Fibroblast of lung (primary cell): Measurements from ENCODE around the gene KCNMA1. TPM values are rescaled to one million over a fixed set of nuclear protein-coding genes. Genes with fewer than 3 reads are reported as not detected.

Experiments used
- DNase-seq, 2 donors: peaks; one replicate each; pipeline versions ENCODE4 v3.0.0 to v3.0.0-alpha.2; 2010; ENCODE audit warnings: low read depth in 2 of 2
- H2AFZ ChIP-seq: 2 replicates; pipeline ENCODE4 v1.5.1; 2012; ENCODE audit warnings: low read length, control low read depth, inconsistent platforms
- H3K27ac ChIP-seq: 2 replicates; pipeline ENCODE4 v1.5.1; 2011; ENCODE audit warnings: low read length, control low read depth; ENCODE audit not compliant: insufficient read depth
- H3K27me3 ChIP-seq: 2 replicates; pipeline ENCODE4 v1.5.1; 2011; ENCODE audit warnings: mild to moderate bottlenecking, low read length; ENCODE audit not compliant: control insufficient read depth, insufficient read depth
- H3K36me3 ChIP-seq: 2 replicates; pipeline ENCODE4 v1.5.1; 2011; ENCODE audit warnings: low read length; ENCODE audit not compliant: control insufficient read depth, insufficient read depth
- H3K4me1 ChIP-seq: 2 replicates; pipeline ENCODE4 v1.5.1; 2011; ENCODE audit warnings: low read length; ENCODE audit not compliant: control insufficient read depth, insufficient read depth; ENCODE audit errors: extremely low read depth
- H3K4me2 ChIP-seq: 2 replicates; pipeline ENCODE4 v1.5.1; 2011; ENCODE audit warnings: low read length, control low read depth; ENCODE audit not compliant: insufficient read depth; ENCODE audit errors: extremely low read depth
- H3K4me3 ChIP-seq, 4 experiments: fragments of 200-600 bp in 1 of 4; sonication (generic) in 1 of 4; replicated peaks in 1 of 4; 2 replicates each; pipeline ENCODE4 v1.5.1; 2011 to 2016; ENCODE audit warnings: low read length in 4 of 4, low read depth in 3 of 4, mild to moderate bottlenecking in 3 of 4, control low read depth in 2 of 4, inconsistent platforms in 1 of 4, mixed read lengths in 1 of 4; ENCODE audit not compliant: insufficient read depth in 1 of 4; ENCODE audit errors: control extremely low read depth in 1 of 4
- H3K79me2 ChIP-seq: 2 replicates; pipeline ENCODE4 v1.5.1; 2012; ENCODE audit warnings: mild to moderate bottlenecking, low read length, inconsistent platforms; ENCODE audit not compliant: control insufficient read depth, insufficient read depth
- H3K9ac ChIP-seq: 2 replicates; pipeline ENCODE4 v1.5.1; 2011; ENCODE audit warnings: mild to moderate bottlenecking, low read length, control low read depth; ENCODE audit not compliant: insufficient read depth
- H3K9me3 ChIP-seq: 2 replicates; pipeline ENCODE4 v1.5.1; 2012; ENCODE audit warnings: low read depth, low read length; ENCODE audit not compliant: control insufficient read depth, insufficient read depth
- H4K20me1 ChIP-seq: 2 replicates; pipeline ENCODE4 v1.5.1; 2011; ENCODE audit warnings: low read length; ENCODE audit not compliant: control insufficient read depth, insufficient read depth; ENCODE audit errors: extremely low read depth
- CTCF ChIP-seq, 2 donors: IDR thresholded peaks in 1 of 2; conservative IDR thresholded peaks in 1 of 2; 1 replicate in 1 of 2; 2 replicates in 1 of 2; pipeline ENCODE4 v1.5.1; 2011 to 2012; ENCODE audit warnings: low read length in 2 of 2, control low read depth in 1 of 2, inconsistent platforms in 1 of 2, low read depth in 1 of 2, mild to moderate bottlenecking in 1 of 2
- EZH2 ChIP-seq: IDR thresholded peaks from 2 replicates; pipeline ENCODE4 v1.5.1; 2012; ENCODE audit warnings: low read length, control low read depth, mild to moderate bottlenecking; ENCODE audit errors: missing control alignments
- polyA plus RNA-seq, 2 donors: library from polyadenylated mRNA; depleted of rRNA in 1 of 2; stranded (reverse) in 1 of 2; unstranded in 1 of 2; fragments of >200 nt; gene quantifications; 2 replicates each; pipeline ENCODE4 v1.2.1, GENCODE V29; 2011 to 2012; ENCODE audit warnings: missing spikeins in 1 of 2
- total RNA-seq: library from RNA; depleted of rRNA; stranded (reverse); fragments of >200 nt; gene quantifications from 2 replicates; pipeline ENCODE4 v1.2.1, GENCODE V29; 2014

KCNMA1 gene
- total and polyA plus RNA-seq, 2 donors (not counting 1 experiment from before 2014, with no cell fraction given), result 31.0 to 138 TPM

- Histone ChIP-seq H3K4me1 (peaks cover 21% of the 10 kb centered on the region), H3K27ac (no peak overlapping the region), H3K4me3 (no peak overlapping the region), H2AFZ (no peak overlapping the region), H3K27me3 (no peaks in the 10 kb centered on the region), H3K36me3 (no peaks in the 10 kb centered on the region), H4K20me1 (no peaks in the 10 kb centered on the region), H3K4me2 (no peak overlapping the region), H3K79me2 (peaks cover 17% of the 10 kb centered on the region), H3K9ac (no peak overlapping the region), H3K9me3 (no peaks in the 10 kb centered on the region)
- no peak for TF ChIP-seq EZH2
- no peak for TF ChIP-seq CTCF (conservative IDR thresholded peaks at IDR 0.05 in 1 of 2, IDR thresholded peaks at IDR 0.05 in 1 of 2; ENCODE audit: low read depth in 1 of 2, low read length in 2 of 2)
- DNase-seq, result no peak
These were observed 38.0 kb downstream of the KCNMA1 start for GRCh38 chr10:77599651-77600050.

GRCh38 chr10:77598606-77599005 is 39.0 kb downstream of the KCNMA1 start:
- H2AFZ ChIP-seq, result no peak overlapping the region
- no peaks in the 10 kb centered on the region for H3K36me3 ChIP-seq
- peaks cover 21% of the 10 kb centered on the region for H3K4me1 ChIP-seq
- H3K27me3 ChIP-seq, result no peaks in the 10 kb centered on the region
- no peaks in the 10 kb centered on the region for H3K9me3 ChIP-seq
- H4K20me1 ChIP-seq, result no peaks in the 10 kb centered on the region
- H3K9ac ChIP-seq, result no peak overlapping the region
- no peak for DNase-seq
- no peak overlapping the region for H3K4me3 ChIP-seq
- no peak for TF ChIP-seq CTCF (conservative IDR thresholded peaks at IDR 0.05 in 1 of 2, IDR thresholded peaks at IDR 0.05 in 1 of 2; ENCODE audit: low read depth in 1 of 2, low read length in 2 of 2)
- TF ChIP-seq EZH2, result no peak
- H3K4me2 ChIP-seq, result no peak overlapping the region
- no peak overlapping the region for H3K27ac ChIP-seq
- H3K79me2 ChIP-seq, result peaks cover 22% of the 10 kb centered on the region

GRCh38 chr10:77597560-77597959 is 40.0 kb downstream of the KCNMA1 start:
- H4K20me1 ChIP-seq, result no peaks in the 10 kb centered on the region
- no peak for DNase-seq
- TF ChIP-seq EZH2 (no peak), CTCF (conservative IDR thresholded peaks at IDR 0.05 in 1 of 2, IDR thresholded peaks at IDR 0.05 in 1 of 2; ENCODE audit: low read depth in 1 of 2, low read length in 2 of 2) (no peak)
- no peaks in the 10 kb centered on the region for H3K36me3 ChIP-seq
- H3K4me3 ChIP-seq, result no peak overlapping the region
- H3K27ac ChIP-seq, result no peak overlapping the region
- H3K9ac ChIP-seq, result no peak overlapping the region
- H3K79me2 ChIP-seq, result peaks cover 24% of the 10 kb centered on the region
- H3K4me1 ChIP-seq, result peaks cover 22% of the 10 kb centered on the region
- H2AFZ ChIP-seq, result no peak overlapping the region
- H3K9me3 ChIP-seq, result no peaks in the 10 kb centered on the region
- no peaks in the 10 kb centered on the region for H3K27me3 ChIP-seq
- H3K4me2 ChIP-seq, result no peak overlapping the region
